ENCODE data around the gene CEP85.
"Not testable (repeated sequence)": the region's sequence is repeated elsewhere in the genome, so short reads cannot be mapped to it uniquely, and the experiment has no call there.

Gene CEP85

GRCh38 chr1:26307363-26307781 lies 73.4 kb downstream of the CEP85 start:
- DNase-seq (ENCODE audit: low read depth), result no peak
- Histone ChIP-seq H3K4me1 (ENCODE audit: control insufficient read depth, insufficient read depth, low read length) (peaks cover 31% of the 10 kb centered on the region), H3K4me3 (ENCODE audit: low read length) (peak overlapping the region; percentile 86), H3K9me3 (ENCODE audit: control insufficient read depth, low read length) (no peaks in the 10 kb centered on the region), H3K36me3 (ENCODE audit: control insufficient read depth, insufficient read depth, low read length, severe bottlenecking) (no peaks in the 10 kb centered on the region), H3K27me3 (replicated peaks; ENCODE audit: control insufficient read depth, insufficient read depth, low read length) (no peaks in the 10 kb centered on the region), H3K9ac (ENCODE audit: low read length) (peak overlapping the region; percentile 50)

GRCh38 chr1:26307966-26308899 lies 74.2 kb downstream of the CEP85 start:
- H3K4me1 ChIP-seq (ENCODE audit: control insufficient read depth, insufficient read depth, low read length), result peaks cover 22% of the 10 kb centered on the region
- not testable (repeated sequence) for H3K4me3 ChIP-seq (ENCODE audit: low read length); H3K36me3 ChIP-seq (ENCODE audit: control insufficient read depth, insufficient read depth, low read length, severe bottlenecking); H3K9me3 ChIP-seq (ENCODE audit: control insufficient read depth, low read length); H3K9ac ChIP-seq (ENCODE audit: low read length); DNase-seq (ENCODE audit: low read depth); H3K27me3 ChIP-seq (replicated peaks; ENCODE audit: control insufficient read depth, insufficient read depth, low read length)

- no peaks in the 10 kb centered on the region for H3K9me3 ChIP-seq (ENCODE audit: control insufficient read depth, low read length)
- no peak overlapping the region for H3K4me3 ChIP-seq (ENCODE audit: low read length)
- H3K4me1 ChIP-seq (ENCODE audit: control insufficient read depth, insufficient read depth, low read length), result peaks cover 35% of the 10 kb centered on the region
- H3K27me3 ChIP-seq (replicated peaks; ENCODE audit: control insufficient read depth, insufficient read depth, low read length), result no peaks in the 10 kb centered on the region
- no peak for DNase-seq (ENCODE audit: low read depth)
- no peaks in the 10 kb centered on the region for H3K36me3 ChIP-seq (ENCODE audit: control insufficient read depth, insufficient read depth, low read length, severe bottlenecking)
- H3K9ac ChIP-seq (ENCODE audit: low read length), result peak overlapping the region; percentile 64
Observed at GRCh38 chr1:26314501-26314900, 80.5 kb downstream of the CEP85 start.

- H3K4me1 ChIP-seq (ENCODE audit: control insufficient read depth, insufficient read depth, low read length), result peaks cover 37% of the 10 kb centered on the region
- H3K9ac ChIP-seq (ENCODE audit: low read length), result peak overlapping the region; percentile 64
- H3K36me3 ChIP-seq (ENCODE audit: control insufficient read depth, insufficient read depth, low read length, severe bottlenecking), result no peaks in the 10 kb centered on the region
- H3K27me3 ChIP-seq (replicated peaks; ENCODE audit: control insufficient read depth, insufficient read depth, low read length), result no peaks in the 10 kb centered on the region
- H3K4me3 ChIP-seq (ENCODE audit: low read length), result no peak overlapping the region
- no peaks in the 10 kb centered on the region for H3K9me3 ChIP-seq (ENCODE audit: control insufficient read depth, low read length)
- DNase-seq (ENCODE audit: low read depth), result no peak
Observed at GRCh38 chr1:26315874-26316850, 82.2 kb downstream of the CEP85 start.

- no peak overlapping the region for H3K4me3 ChIP-seq (ENCODE audit: low read length)
- no peak for DNase-seq (ENCODE audit: low read depth)
- peaks cover 39% of the 10 kb centered on the region for H3K4me1 ChIP-seq (ENCODE audit: control insufficient read depth, insufficient read depth, low read length)
- no peak overlapping the region for H3K9ac ChIP-seq (ENCODE audit: low read length)
- H3K9me3 ChIP-seq (ENCODE audit: control insufficient read depth, low read length), result no peaks in the 10 kb centered on the region
- H3K36me3 ChIP-seq (ENCODE audit: control insufficient read depth, insufficient read depth, low read length, severe bottlenecking), result no peaks in the 10 kb centered on the region
- no peaks in the 10 kb centered on the region for H3K27me3 ChIP-seq (replicated peaks; ENCODE audit: control insufficient read depth, insufficient read depth, low read length)
Observed at GRCh38 chr1:26317146-26317545, 83.1 kb downstream of the CEP85 start.

- Histone ChIP-seq H3K9ac (ENCODE audit: low read length) (no peak within 1 kb of the TSS), H3K4me1 (ENCODE audit: control insufficient read depth, insufficient read depth, low read length) (peaks cover 39% of the 10 kb centered on the region), H3K4me3 (ENCODE audit: low read length) (no peak within 1 kb of the TSS), H3K27me3 (replicated peaks; ENCODE audit: control insufficient read depth, insufficient read depth, low read length) (peaks cover 2% of the 10 kb centered on the region), H3K36me3 (ENCODE audit: control insufficient read depth, insufficient read depth, low read length, severe bottlenecking) (no peaks in the 10 kb centered on the region), H3K9me3 (ENCODE audit: control insufficient read depth, low read length) (no peaks in the 10 kb centered on the region)
- DNase-seq (ENCODE audit: low read depth), result no peak
Observed at GRCh38 chr1:26317612-26318337, 83.8 kb downstream of the CEP85 start, which contains the start of gene CD52. TSS of gene CD52 (plus strand) at chr1:26317958. CDS start at chr1:26318018, 60 bp downstream.

GRCh38 chr1:26318338-26319064 lies 84.5 kb downstream of the CEP85 start:
- Histone ChIP-seq H3K27me3 (replicated peaks; ENCODE audit: control insufficient read depth, insufficient read depth, low read length) (peaks cover 2% of the 10 kb centered on the region), H3K9ac (ENCODE audit: low read length) (no peak overlapping the region), H3K4me1 (ENCODE audit: control insufficient read depth, insufficient read depth, low read length) (peaks cover 39% of the 10 kb centered on the region), H3K36me3 (ENCODE audit: control insufficient read depth, insufficient read depth, low read length, severe bottlenecking) (no peaks in the 10 kb centered on the region), H3K9me3 (ENCODE audit: control insufficient read depth, low read length) (no peaks in the 10 kb centered on the region), H3K4me3 (ENCODE audit: low read length) (no peak overlapping the region)
- no peak for DNase-seq (ENCODE audit: low read depth)

GRCh38 chr1:26320896-26321295 lies 86.9 kb downstream of the CEP85 start:
- peak overlapping the region; percentile 80 for H3K9ac ChIP-seq (ENCODE audit: low read length)
- peaks cover 2% of the 10 kb centered on the region for H3K27me3 ChIP-seq (replicated peaks; ENCODE audit: control insufficient read depth, insufficient read depth, low read length)
- no peaks in the 10 kb centered on the region for H3K9me3 ChIP-seq (ENCODE audit: control insufficient read depth, low read length)
- H3K36me3 ChIP-seq (ENCODE audit: control insufficient read depth, insufficient read depth, low read length, severe bottlenecking), result no peaks in the 10 kb centered on the region
- no peak for DNase-seq (ENCODE audit: low read depth)
- peaks cover 20% of the 10 kb centered on the region for H3K4me1 ChIP-seq (ENCODE audit: control insufficient read depth, insufficient read depth, low read length)
- no peak overlapping the region for H3K4me3 ChIP-seq (ENCODE audit: low read length)

- H3K27me3 ChIP-seq (replicated peaks; ENCODE audit: control insufficient read depth, insufficient read depth, low read length), result peaks cover 2% of the 10 kb centered on the region
Observed at GRCh38 chr1:26321315-26322041, 87.5 kb downstream of the CEP85 start.

GRCh38 chr1:26322042-26322331 lies 88.0 kb downstream of the CEP85 start:
- no peaks in the 10 kb centered on the region for H3K36me3 ChIP-seq (ENCODE audit: control insufficient read depth, insufficient read depth, low read length, severe bottlenecking)
- DNase-seq (ENCODE audit: low read depth), result no peak
- no peak overlapping the region for H3K4me3 ChIP-seq (ENCODE audit: low read length)
- no peaks in the 10 kb centered on the region for H3K9me3 ChIP-seq (ENCODE audit: control insufficient read depth, low read length)
- peaks cover 2% of the 10 kb centered on the region for H3K27me3 ChIP-seq (replicated peaks; ENCODE audit: control insufficient read depth, insufficient read depth, low read length)
- H3K9ac ChIP-seq (ENCODE audit: low read length), result peak overlapping the region; percentile 60
- peaks cover 12% of the 10 kb centered on the region for H3K4me1 ChIP-seq (ENCODE audit: control insufficient read depth, insufficient read depth, low read length)

More at GRCh38 chr1:26321315-26322041, 87.5 kb downstream of the CEP85 start:
- no peaks in the 10 kb centered on the region for H3K36me3 ChIP-seq (ENCODE audit: control insufficient read depth, insufficient read depth, low read length, severe bottlenecking)
- H3K4me3 ChIP-seq (ENCODE audit: low read length), result no peak overlapping the region
- peak; percentile 95 for DNase-seq (ENCODE audit: low read depth)
- H3K9ac ChIP-seq (ENCODE audit: low read length), result peak overlapping the region; percentile 80
- peaks cover 14% of the 10 kb centered on the region for H3K4me1 ChIP-seq (ENCODE audit: control insufficient read depth, insufficient read depth, low read length)
- H3K9me3 ChIP-seq (ENCODE audit: control insufficient read depth, low read length), result no peaks in the 10 kb centered on the region

All from adipocyte (in vitro differentiated cells).